Non-pigmented ciliary epithelial cell (primary cell): ENCODE results near the gene DYNC1I1.
A peak's percentile ranks its signal among the peaks of the same experiment; 100 is the strongest.

Experiments used
- DNase-seq: peaks from one replicate; pipeline ENCODE4 v3.0.0-alpha.2; 2010; ENCODE audit warnings: low read depth

DYNC1I1 gene

GRCh38 chr7:95793658-95794057, 21.3 kb downstream of the DYNC1I1 start:
- no peak for DNase-seq

DNA sequence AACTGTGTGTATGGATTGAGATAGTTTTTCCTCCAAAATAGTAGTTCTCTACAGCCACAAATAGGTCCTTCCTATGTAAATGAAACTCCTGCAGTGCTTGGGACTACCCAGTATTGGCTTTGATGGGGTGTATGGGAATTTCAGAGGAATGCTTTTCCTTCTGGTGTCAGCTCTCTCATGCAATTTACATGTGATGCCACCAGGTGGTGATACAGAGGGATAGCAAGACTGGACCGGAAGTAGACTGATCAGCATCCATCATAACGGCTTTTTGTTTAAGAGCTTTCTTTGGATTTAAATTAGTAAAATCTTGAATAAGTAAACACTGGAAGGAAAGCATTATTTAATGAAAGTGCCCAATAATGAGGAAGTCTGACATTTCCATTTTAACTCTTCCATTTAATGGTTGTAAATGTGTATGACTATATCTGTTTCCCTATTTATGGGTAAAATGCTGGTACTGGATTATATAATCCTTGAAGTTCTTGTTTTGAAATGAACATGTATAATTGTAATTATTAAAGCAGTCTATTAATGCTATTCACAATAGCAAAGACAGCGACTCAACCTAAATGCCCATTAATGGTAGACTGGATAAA, 22.7 kb downstream of the DYNC1I1 start:
- no peak for DNase-seq

DNA sequence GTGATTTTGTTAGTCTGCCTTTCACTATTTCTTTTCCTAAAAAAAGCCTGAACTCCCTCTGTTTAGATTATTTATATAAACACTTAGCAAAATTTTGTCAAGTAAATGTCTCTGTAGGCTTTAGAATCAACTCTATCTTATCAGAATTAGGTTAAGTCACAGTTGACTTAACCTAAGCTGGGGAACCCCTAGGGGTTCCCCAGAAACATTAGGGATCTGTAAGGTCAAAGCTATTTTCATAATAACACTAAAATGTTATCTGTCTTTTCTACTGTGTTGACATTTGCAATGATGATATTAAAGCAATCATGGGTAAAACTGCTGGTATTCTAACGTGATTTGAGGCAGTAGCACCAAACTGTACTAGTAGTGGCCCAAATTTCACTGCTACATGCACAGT, 24.3 kb downstream of the DYNC1I1 start:
- no peak for DNase-seq

DNA sequence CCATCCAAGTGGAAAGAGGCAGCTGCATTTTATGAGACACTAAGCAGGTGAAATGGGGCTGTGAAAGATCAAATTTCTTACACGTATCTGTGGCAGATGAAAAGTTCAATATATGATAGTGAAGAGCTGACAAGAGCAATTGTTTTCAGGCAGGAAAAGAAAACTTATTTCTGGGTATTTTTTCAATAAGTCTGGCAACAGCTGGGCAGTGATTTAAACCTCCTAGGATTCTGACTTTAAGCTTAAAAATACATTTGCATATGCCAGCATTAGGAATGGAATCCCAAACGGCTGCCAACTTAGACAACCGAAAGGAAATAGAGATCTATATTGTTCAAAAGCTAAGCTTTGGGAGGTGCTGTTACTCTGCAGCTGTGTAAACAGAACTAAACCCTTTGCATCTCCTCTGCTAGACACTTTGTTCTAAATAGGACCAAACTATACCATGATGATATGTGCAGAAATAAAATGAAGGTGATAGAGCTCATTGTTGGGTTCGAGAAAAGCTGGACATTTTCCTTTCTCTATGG, 26.1 kb downstream of the DYNC1I1 start:
- DNase-seq, result no peak

GRCh38 chr7:95800787-95801186, 28.4 kb downstream of the DYNC1I1 start:
- DNase-seq, result no peak

- DNase-seq, result no peak
Measured at GRCh38 chr7:95802270-95802669, 29.9 kb downstream of the DYNC1I1 start.

GRCh38 chr7:95804052-95804451, 31.7 kb downstream of the DYNC1I1 start:
- no peak for DNase-seq

DNA sequence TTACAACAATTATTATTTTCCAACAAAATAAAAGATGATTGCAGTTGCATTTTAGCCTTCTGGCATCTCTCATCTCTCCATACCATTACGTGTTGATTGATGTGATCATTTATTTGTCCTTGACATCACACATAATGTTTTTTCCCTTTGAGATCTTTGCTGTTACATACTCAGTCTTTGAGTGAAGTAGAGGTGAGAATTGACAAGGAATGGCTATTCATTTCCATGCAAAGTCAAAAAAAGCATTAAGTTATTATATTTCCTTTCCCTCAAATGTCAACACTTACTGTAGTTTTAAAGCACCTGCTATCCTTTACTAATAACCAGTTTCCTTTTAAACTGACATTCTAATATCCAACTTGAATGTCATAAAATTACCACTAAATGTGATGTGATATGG, 33.6 kb downstream of the DYNC1I1 start:
- DNase-seq, result no peak

DNA sequence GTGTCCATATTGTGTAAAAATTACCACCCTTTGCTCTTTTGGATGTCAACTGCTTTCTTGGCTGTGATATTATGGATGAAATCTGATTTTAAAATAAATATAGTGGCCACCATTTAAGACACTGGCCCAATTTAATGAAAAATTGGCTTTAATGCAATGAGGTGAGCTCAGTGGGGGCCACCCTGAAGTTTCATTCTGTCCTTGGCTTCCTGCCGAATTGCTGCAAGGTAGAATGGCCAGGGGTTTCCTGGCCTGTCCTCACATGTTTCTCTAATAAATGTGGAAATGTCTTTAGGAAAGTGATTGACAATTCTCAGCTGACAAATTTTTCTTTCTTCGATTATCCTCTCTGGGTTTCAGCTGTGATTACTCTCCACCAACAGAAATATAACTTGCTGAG, 36.0 kb downstream of the DYNC1I1 start:
- no peak for DNase-seq

- DNase-seq, result no peak
Measured at GRCh38 chr7:95811846-95812445, 39.6 kb downstream of the DYNC1I1 start.

- DNase-seq, result no peak
Measured at GRCh38 chr7:95814721-95815120, 42.4 kb downstream of the DYNC1I1 start.

DNA sequence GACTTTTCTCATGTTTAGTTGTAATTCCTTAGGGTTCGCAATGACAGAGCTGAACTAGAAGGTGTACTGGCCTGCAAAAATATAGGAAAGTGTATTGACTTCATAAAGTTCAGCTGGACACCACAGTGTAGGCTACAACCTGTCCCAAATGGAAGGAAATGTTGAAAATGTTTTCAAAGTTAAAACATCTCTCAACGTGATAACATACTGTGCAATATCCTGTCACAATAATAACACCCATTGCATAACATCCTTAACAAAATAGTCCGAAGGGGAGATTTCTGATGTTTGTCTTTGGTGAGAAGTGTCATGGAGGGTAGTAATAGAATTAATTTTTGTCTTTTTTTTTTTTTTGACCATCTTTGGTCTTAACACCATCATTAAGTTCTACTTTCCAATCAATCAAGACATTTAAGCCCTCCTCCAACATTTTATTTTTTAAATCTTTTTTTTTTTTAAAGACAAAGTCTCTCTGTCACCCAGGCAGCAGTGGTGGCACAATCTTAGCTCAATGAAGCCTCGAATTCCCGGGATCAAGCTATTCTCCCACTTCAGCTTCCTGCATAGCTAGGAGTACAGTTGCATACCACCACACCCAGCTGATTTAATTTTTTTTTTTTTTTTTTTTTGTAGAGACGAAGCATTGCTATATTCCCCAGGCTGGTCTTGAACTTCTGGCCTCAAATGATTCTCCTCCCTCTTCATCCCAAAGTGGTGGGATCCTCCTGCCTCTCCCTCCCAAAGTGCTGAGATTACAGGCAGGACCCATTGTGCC, 45.7 kb downstream of the DYNC1I1 start:
- no peak for DNase-seq

GRCh38 chr7:95820778-95821177, 48.4 kb downstream of the DYNC1I1 start:
- no peak for DNase-seq

DNA sequence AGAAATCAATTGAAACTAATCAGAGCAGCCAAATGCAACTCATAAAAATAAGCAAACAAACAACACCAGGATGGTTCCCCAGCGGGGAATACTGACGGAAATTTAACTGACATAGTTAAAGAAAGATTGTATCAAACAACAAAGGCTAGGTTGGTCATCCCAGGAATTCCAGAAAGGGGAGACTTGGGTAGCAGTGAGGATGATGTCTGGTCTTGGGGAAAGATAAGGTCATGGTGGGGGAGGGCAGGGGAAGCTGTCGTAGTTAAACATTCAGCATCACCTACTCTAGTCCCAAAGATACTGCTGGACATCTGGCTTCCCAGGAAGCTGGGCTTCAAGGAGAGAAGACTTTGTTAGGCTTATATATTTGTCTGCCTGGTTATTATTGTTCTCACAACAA, 50.4 kb downstream of the DYNC1I1 start:
- DNase-seq, result no peak

- DNase-seq, result no peak
Measured at GRCh38 chr7:95824616-95825015, 52.3 kb downstream of the DYNC1I1 start.

DNA sequence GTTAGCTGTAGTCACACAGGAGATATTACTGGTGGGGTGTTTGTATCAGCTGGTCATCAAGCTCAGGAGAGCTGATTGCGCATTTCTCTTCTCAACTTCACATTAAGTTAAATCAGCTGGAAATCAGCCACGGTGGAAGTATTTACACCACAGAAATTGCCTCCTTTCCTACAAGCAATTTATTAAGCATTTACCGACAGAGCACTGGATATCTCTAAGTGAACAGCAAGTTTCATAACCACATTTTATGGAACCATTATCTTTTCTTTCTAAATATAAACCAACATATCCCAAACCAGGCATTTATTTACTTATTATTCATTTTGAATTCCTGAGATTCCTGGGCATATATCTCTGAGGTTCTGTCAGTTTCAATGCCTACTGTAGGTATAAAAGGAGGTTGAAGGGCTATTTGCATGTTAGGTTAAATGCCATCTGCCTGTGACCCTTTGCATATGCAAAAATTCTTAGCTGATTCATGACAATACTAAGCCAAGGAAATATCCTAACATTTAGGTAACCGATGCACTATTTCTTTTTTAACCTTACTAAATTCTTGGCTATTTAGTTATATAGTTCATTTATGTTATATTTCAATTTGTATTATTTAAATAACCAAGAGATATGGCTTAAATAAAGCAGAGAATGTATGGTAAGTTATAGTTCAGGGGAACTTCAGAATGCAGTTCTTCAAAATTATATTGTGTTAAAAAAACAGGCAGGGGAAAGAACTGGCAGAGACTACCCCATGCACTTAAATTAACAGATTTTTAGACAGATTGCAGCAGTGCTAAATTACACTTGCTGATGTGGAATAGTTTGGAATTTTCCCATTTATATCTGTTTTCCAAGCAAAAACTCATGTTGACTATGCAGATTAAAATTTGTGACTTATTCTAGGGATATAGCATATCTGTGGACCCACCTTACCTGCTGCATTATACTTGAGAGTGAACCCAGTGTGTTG, 56.8 kb downstream of the DYNC1I1 start:
- DNase-seq, result peak; percentile 1

DNA sequence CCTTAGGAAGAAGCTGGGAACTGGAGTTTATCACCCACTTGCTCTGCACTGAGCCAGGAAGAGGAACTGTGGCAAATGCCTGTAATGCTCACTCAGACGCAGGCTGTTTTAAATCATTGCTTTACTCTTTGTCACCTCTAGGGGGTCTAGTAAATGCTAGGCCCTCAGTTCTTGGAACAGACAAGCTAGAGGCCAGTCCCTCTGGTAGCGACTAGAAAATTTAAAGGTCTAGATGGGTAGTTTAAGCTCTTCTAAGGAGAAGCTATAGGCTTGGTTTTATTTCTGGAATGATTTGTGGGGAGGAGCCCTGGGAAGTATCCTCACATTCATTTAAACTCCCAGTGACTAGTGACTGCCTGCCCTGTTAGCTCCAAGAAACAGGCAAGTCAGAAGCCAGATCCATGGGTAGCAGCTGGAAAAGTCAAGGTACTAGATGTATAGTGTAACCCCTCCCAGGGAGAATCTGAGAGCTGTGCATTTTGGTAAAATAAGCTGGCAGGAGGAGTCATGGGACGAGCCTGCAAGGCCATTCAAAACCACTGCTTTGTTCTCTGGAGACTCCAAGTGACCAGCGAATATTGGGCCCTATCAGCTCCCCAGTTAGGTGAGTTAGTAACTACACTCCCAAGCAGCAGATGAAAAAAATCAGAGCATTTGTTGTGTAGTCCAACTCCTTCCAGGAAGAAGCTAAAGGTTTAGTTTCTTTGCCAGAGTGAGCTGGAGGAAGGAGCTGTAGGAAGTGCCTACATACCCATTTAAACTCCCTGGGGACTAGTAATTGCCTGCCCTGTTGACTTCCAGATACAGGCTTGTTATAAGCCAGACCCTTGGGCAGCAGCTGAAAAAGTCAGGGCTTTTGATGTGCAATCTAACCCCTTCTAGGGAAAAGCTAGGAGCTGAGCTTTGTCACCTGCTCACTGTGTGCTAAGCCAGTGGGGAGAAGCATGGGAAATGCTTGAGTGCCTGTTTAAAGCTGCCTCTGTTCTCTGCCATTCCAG, 68.9 kb downstream of the DYNC1I1 start:
- no peak for DNase-seq

DNA sequence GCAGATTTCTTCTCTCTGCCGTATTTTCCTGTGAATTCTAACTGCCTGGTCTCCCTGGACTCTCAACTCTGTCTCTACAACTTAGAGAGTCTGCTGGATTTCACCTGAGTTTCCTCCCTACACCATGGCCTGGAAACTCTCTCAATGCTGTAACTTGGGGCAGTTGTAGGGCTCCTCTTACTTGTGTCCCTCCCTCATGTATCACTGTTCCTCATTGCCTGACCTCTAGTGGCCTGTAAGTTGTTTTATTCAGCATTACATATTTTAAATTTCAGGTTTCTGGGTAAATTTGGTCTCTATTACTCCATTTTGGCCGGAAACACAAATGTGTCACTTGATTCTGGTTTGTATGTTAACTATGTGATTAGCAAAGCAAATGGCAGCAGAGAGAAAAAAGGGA, 70.9 kb downstream of the DYNC1I1 start:
- no peak for DNase-seq

GRCh38 chr7:95845007-95845406, 72.7 kb downstream of the DYNC1I1 start:
- no peak for DNase-seq

DNA sequence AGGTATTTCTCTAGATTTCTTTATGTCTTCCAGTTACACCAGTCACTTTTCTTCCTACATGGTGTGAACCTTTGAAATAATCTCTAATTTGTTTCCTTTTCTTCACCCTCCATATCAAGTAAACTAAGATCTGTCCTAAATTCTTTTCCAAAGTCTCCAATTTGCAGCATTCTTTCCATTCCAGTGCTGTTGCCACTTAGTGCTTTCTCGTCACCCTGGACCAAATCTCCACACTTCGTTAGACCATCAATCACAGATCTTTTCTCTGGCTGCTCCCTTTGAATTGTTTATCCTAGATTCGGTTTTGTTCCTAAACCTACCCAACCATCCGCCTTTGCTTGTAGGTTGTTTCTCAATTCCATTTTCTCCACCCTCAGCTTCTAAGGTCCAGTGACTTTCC, 74.7 kb downstream of the DYNC1I1 start:
- DNase-seq, result no peak

DNA sequence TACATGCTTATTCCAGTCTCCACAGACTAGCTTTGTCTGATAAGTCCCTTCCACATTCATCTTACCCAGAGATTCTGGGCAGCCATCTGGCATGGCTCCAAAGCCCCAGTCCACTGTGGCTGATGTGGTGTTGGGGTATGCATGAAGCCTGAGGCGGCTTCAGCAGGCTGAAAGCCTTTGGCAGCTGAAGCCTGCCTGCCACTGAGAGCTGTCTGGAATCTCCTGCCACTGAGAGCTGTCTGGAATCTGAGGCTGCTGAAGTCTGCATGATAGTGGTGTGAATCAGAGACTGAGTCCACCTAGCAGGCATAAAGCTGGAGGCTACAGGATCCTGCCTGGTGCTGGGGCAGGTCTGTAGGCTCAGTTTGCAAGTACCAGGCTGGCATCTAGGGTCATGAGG, 87.1 kb downstream of the DYNC1I1 start:
- DNase-seq, result peak; percentile 41
